Hepatocyte (in vitro differentiated cells): ENCODE measurements around the gene RBFOX2.

Source experiments
- EZH2 ChIP-seq: fragments of 200-600 bp; sonication (generic); IDR thresholded peaks from 2 replicates; pipeline ENCODE4 v1.6.1; 2016; ENCODE audit warnings: antibody characterized with exemption, mild to moderate bottlenecking, borderline replicate concordance
- EZH2phosphoT487 ChIP-seq: fragments of 200-600 bp; sonication (generic); IDR thresholded peaks from one replicate; pipeline ENCODE4 v1.6.1; 2018; ENCODE audit warnings: antibody characterized with exemption, mild to moderate bottlenecking, low read depth, moderate library complexity; ENCODE audit not compliant: unreplicated experiment, severe bottlenecking
- TF ChIP-seq, protein P1 (sequence below): fragments of 200-600 bp; sonication (generic); IDR thresholded peaks from 2 replicates; pipeline ENCODE4 v1.5.1; 2016; ENCODE audit warnings: antibody characterized with exemption, mild to moderate bottlenecking; ENCODE audit not compliant: poor library complexity

DNA sequence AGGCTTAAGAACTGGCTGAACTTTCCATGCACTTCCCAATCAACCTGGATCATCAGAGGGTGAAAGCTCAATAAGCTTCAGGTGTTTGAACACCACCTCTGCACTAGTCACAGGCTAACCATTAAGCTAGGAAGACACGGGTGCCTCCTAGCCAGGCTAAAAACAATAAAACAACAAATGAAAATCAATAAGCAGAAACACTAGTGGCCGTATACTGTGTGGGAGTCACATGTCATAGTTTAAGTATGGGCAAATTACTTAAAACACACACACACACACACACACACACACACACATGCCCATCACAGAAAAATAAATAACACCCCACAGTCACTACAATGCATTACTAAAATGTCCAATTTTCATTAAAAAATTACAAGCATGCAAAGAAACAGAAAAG is 225.7 kb downstream of the RBFOX2 start:
- TF ChIP-seq EZH2, result no peak
- TF ChIP-seq, protein P1, sequence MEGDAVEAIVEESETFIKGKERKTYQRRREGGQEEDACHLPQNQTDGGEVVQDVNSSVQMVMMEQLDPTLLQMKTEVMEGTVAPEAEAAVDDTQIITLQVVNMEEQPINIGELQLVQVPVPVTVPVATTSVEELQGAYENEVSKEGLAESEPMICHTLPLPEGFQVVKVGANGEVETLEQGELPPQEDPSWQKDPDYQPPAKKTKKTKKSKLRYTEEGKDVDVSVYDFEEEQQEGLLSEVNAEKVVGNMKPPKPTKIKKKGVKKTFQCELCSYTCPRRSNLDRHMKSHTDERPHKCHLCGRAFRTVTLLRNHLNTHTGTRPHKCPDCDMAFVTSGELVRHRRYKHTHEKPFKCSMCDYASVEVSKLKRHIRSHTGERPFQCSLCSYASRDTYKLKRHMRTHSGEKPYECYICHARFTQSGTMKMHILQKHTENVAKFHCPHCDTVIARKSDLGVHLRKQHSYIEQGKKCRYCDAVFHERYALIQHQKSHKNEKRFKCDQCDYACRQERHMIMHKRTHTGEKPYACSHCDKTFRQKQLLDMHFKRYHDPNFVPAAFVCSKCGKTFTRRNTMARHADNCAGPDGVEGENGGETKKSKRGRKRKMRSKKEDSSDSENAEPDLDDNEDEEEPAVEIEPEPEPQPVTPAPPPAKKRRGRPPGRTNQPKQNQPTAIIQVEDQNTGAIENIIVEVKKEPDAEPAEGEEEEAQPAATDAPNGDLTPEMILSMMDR, result no peak
- no peak for TF ChIP-seq EZH2phosphoT487
